IMR-90 (cell line): ENCODE data around the gene LINC01488. TPM values are rescaled to one million over a fixed set of nuclear protein-coding genes. Genes with fewer than 3 reads are reported as not detected.

Experiments used
- ATAC-seq: fragments of 200-7000 bp; cut with Tn5 transposase; 2 replicates; pipeline ENCODE4 v1.9.1; 2020; ENCODE audit warnings: low read depth, mild to moderate bottlenecking, moderate library complexity
- BruUV-seq: library from RNA; stranded (reverse); fragments of 400-500 nt; replicated peaks from 2 replicates; lab custom pipeline; 2021; lab: Mats Ljungman, UMichigan
- CTCF ChIA-PET: fragments of 300-600 bp; formaldehyde crosslinking; extraction: SDS; loops from one replicate; lab custom pipeline; 2021; ENCODE audit warnings: antibody characterized with exemption; lab: Yijun Ruan, JAX
- POLR2A ChIA-PET: fragments of 300-600 bp; sonication (Branson Sonifier 250); formaldehyde crosslinking; loops from one replicate; lab custom pipeline; 2022; ENCODE audit warnings: antibody characterized with exemption; ENCODE audit not compliant: unreplicated experiment; lab: Charles Lee
- DNase-seq: peaks from one replicate; pipeline ENCODE4 v3.0.0; 2013
- H2AFZ ChIP-seq: replicated peaks from 2 replicates; pipeline ENCODE3; 2013; ENCODE audit warnings: low read length, mild to moderate bottlenecking; ENCODE audit not compliant: poor library complexity
- H2AK5ac ChIP-seq: 2 replicates; pipeline ENCODE4 v1.6.1; 2013; ENCODE audit warnings: low read depth, low read length, inconsistent platforms
- H2AK9ac ChIP-seq: replicated peaks from 2 replicates; pipeline ENCODE3; 2013; ENCODE audit warnings: mild to moderate bottlenecking, low read depth, low read length, moderate library complexity; ENCODE audit not compliant: poor library complexity
- H2BK120ac ChIP-seq: 2 replicates; pipeline ENCODE4 v1.6.1; 2013; ENCODE audit warnings: low read depth, low read length, inconsistent platforms
- H2BK15ac ChIP-seq: 3 replicates; pipeline ENCODE4 v1.6.1; 2013; ENCODE audit warnings: low read depth, low read length, inconsistent platforms
- H2BK20ac ChIP-seq: 2 replicates; pipeline ENCODE4 v1.6.1; 2013; ENCODE audit warnings: low read depth, mild to moderate bottlenecking, inconsistent platforms, low read length, moderate library complexity
- H2BK5ac ChIP-seq: 2 replicates; pipeline ENCODE4 v1.6.1; 2013; ENCODE audit warnings: mild to moderate bottlenecking, low read depth, low read length, inconsistent platforms; ENCODE audit not compliant: poor library complexity, severe bottlenecking
- H3K14ac ChIP-seq: replicated peaks from 2 replicates; pipeline ENCODE4 v1.6.1; 2013; ENCODE audit warnings: low read depth, low read length, inconsistent platforms
- H3K18ac ChIP-seq: 2 replicates; pipeline ENCODE4 v1.6.1; 2013; ENCODE audit warnings: low read depth, low read length, control low read depth
- H3K23ac ChIP-seq: 2 replicates; pipeline ENCODE4 v1.6.1; 2013; ENCODE audit warnings: low read depth, low read length, inconsistent platforms
- H3K27ac ChIP-seq: 2 replicates; pipeline ENCODE4 v1.5.1; 2013; ENCODE audit warnings: mild to moderate bottlenecking, control low read depth, low read length; ENCODE audit not compliant: insufficient read depth
- H3K27me3 ChIP-seq: 2 replicates; pipeline ENCODE4 v1.6.1; 2013; ENCODE audit warnings: low read length; ENCODE audit not compliant: control insufficient read depth, insufficient read depth
- H3K36me3 ChIP-seq: 2 replicates; pipeline ENCODE4 v1.6.1; 2013; ENCODE audit warnings: low read length, mixed read lengths; ENCODE audit not compliant: control insufficient read depth, insufficient read depth
- H3K4ac ChIP-seq: 2 replicates; pipeline ENCODE4 v1.6.1; 2013; ENCODE audit warnings: low read depth, low read length, inconsistent platforms
- H3K4me1 ChIP-seq: 2 replicates; pipeline ENCODE4 v1.6.1; 2013; ENCODE audit warnings: low read length, mixed read lengths; ENCODE audit not compliant: control insufficient read depth, insufficient read depth
- H3K4me2 ChIP-seq: 2 replicates; pipeline ENCODE4 v1.6.1; 2013; ENCODE audit warnings: low read depth, mild to moderate bottlenecking, control low read depth, low read length, moderate library complexity
- H3K4me3 ChIP-seq: 2 replicates; pipeline ENCODE4 v1.5.1; 2013; ENCODE audit warnings: low read depth, mild to moderate bottlenecking, control low read depth, low read length, moderate library complexity; ENCODE audit not compliant: insufficient read depth
- H3K56ac ChIP-seq: 2 replicates; pipeline ENCODE4 v1.6.1; 2013; ENCODE audit warnings: low read length, inconsistent platforms; ENCODE audit not compliant: insufficient read depth; ENCODE audit errors: extremely low read depth
- H3K79me1 ChIP-seq, 2 experiments: 2 replicates each; pipeline ENCODE4 v1.6.1; 2013; ENCODE audit warnings: low read length in 2 of 2, inconsistent platforms in 1 of 2, low read depth in 1 of 2
- H3K9ac ChIP-seq: 2 replicates; pipeline ENCODE4 v1.6.1; 2013; ENCODE audit warnings: low read depth, low read length, control low read depth
- H3K9me1 ChIP-seq: 2 replicates; pipeline ENCODE4 v1.6.1; 2013; ENCODE audit warnings: low read length, inconsistent platforms; ENCODE audit not compliant: insufficient read depth
- H3K9me3 ChIP-seq: 2 replicates; pipeline ENCODE4 v1.6.1; 2013; ENCODE audit warnings: low read length; ENCODE audit not compliant: control insufficient read depth, insufficient read depth
- H4K20me1 ChIP-seq: 2 replicates; pipeline ENCODE4 v1.6.1; 2013; ENCODE audit warnings: low read length, inconsistent platforms; ENCODE audit not compliant: insufficient read depth
- H4K5ac ChIP-seq: 2 replicates; pipeline ENCODE4 v1.6.1; 2013; ENCODE audit warnings: mild to moderate bottlenecking, low read depth, low read length, control low read depth
- H4K8ac ChIP-seq, 2 experiments: 2 replicates each; pipeline ENCODE4 v1.6.1; 2013; ENCODE audit warnings: low read depth in 2 of 2, low read length in 2 of 2, control low read depth in 1 of 2, inconsistent platforms in 1 of 2
- H4K91ac ChIP-seq: 2 replicates; pipeline ENCODE4 v1.6.1; 2013; ENCODE audit warnings: low read depth, low read length, inconsistent platforms; ENCODE audit not compliant: insufficient read depth
- BHLHE40 ChIP-seq: fragments of 150-350 bp; IDR thresholded peaks from 2 replicates; pipeline ENCODE4 v1.6.1; 2016; ENCODE audit warnings: mild to moderate bottlenecking, low read depth, low read length
- CEBPB ChIP-seq: IDR thresholded peaks from 2 replicates; pipeline ENCODE4 v1.6.1; 2012; ENCODE audit warnings: low read depth, low read length, improper control_type of control experiment
- CHD1 ChIP-seq: IDR thresholded peaks from 2 replicates; pipeline ENCODE4 v1.6.1; 2012; ENCODE audit warnings: low read depth, low read length, improper control_type of control experiment
- FOS ChIP-seq: fragments of 150-350 bp; IDR thresholded peaks from 2 replicates; pipeline ENCODE4 v1.6.1; 2016; ENCODE audit warnings: low read depth, low read length
- MAFK ChIP-seq: IDR thresholded peaks from 2 replicates; pipeline ENCODE4 v1.6.1; 2012; ENCODE audit warnings: low read depth, low read length, improper control_type of control experiment
- MAZ ChIP-seq: IDR thresholded peaks from 2 replicates; pipeline ENCODE4 v1.6.1; 2012; ENCODE audit warnings: low read depth, mild to moderate bottlenecking, low read length, improper control_type of control experiment, moderate library complexity, borderline replicate concordance
- MXI1 ChIP-seq: IDR thresholded peaks from 2 replicates; pipeline ENCODE4 v1.6.1; 2012; ENCODE audit warnings: low read depth, mild to moderate bottlenecking, low read length, moderate library complexity, borderline replicate concordance
- NFE2L2 ChIP-seq: fragments of 150-350 bp; IDR thresholded peaks from 2 replicates; pipeline ENCODE4 v1.6.1; 2016; ENCODE audit warnings: low read depth, mild to moderate bottlenecking, low read length
- POLR2A ChIP-seq: IDR thresholded peaks from 2 replicates; pipeline ENCODE4 v1.6.1; 2012; ENCODE audit warnings: mild to moderate bottlenecking, low read depth, low read length
- RAD21 ChIP-seq: IDR thresholded peaks from 2 replicates; pipeline ENCODE4 v1.6.1; 2012; ENCODE audit warnings: low read length, improper control_type of control experiment
- RCOR1 ChIP-seq: IDR thresholded peaks from 2 replicates; pipeline ENCODE4 v1.6.1; 2012; ENCODE audit warnings: mild to moderate bottlenecking, low read length, improper control_type of control experiment; ENCODE audit not compliant: insufficient replicate concordance
- RFX5 ChIP-seq: IDR thresholded peaks from 2 replicates; pipeline ENCODE4 v1.8.0; 2012; ENCODE audit warnings: low read depth, mild to moderate bottlenecking, low read length, moderate library complexity
- SMC3 ChIP-seq: fragments of 150-350 bp; IDR thresholded peaks from 2 replicates; pipeline ENCODE4 v1.6.1; 2016; ENCODE audit warnings: low read depth, mild to moderate bottlenecking, antibody characterized with exemption, low read length, moderate library complexity
- WGBS, 2 experiments: methylation state at CpG; one replicate each; pipeline versions ENCODE4 v1.1.5 to v1.1.7; 2013; ENCODE audit warnings: missing lambda C conversion rate in 2 of 2; ENCODE audit not compliant: insufficient read length in 1 of 2; ENCODE audit errors: extremely low coverage in 2 of 2; 5-methylcytosine and 5-hydroxymethylcytosine counted together
- dilution Hi-C: fragments of 300-500 bp; cut with HindIII; formaldehyde crosslinking; loops from one replicate; pipeline ENCODE4 v1.14.3; 2018; ENCODE audit warnings: low sequenced_read_pairs; ENCODE audit not compliant: unreplicated experiment
- in situ Hi-C: fragments of 300-500 bp; cut with MboI; formaldehyde crosslinking; loops from 3 replicates; pipeline ENCODE4 v1.14.3; 2019; ENCODE audit warnings: low sequenced_read_pairs, inconsistent platforms, mixed read lengths
- intact Hi-C: fragments of 100-400 bp; cut with micrococcal nuclease; formaldehyde crosslinking; loops from 2 replicates; pipeline ENCODE4 v1.10.0; 2022
- polyA plus RNA-seq, 3 experiments: library from polyadenylated mRNA; depleted of rRNA; stranded (reverse); fragments of >200 nt; gene quantifications; 2 replicates each; pipeline ENCODE4 v1.2.3, GENCODE V29; 2012; ENCODE audit warnings: low replicate concordance in 1 of 3
- total RNA-seq: library from RNA; depleted of rRNA; stranded (reverse); fragments of >200 nt; gene quantifications from 2 replicates; pipeline ENCODE4 v1.2.3, GENCODE V29; 2012
- TF ChIP-seq, protein P1 (sequence below): conservative IDR thresholded peaks from 2 replicates; pipeline ENCODE4 v1.5.1; 2012; ENCODE audit warnings: mild to moderate bottlenecking, low read depth, low read length, improper control_type of control experiment
- TF ChIP-seq, protein P2 (sequence below): fragments of 150-350 bp; IDR thresholded peaks from 2 replicates; pipeline ENCODE4 v1.6.1; 2017; ENCODE audit warnings: mild to moderate bottlenecking, antibody characterized with exemption, low read length, low read depth
- TF ChIP-seq, protein P3 (sequence below): fragments of 150-350 bp; IDR thresholded peaks from 2 replicates; pipeline ENCODE4 v1.6.1; 2016; ENCODE audit warnings: low read depth, mild to moderate bottlenecking, low read length, moderate library complexity, borderline replicate concordance

Gene LINC01488
- total and polyA plus RNA-seq, 2 of the 4 experiments (the other 2 are of a cell fraction), result not detected

DNA sequence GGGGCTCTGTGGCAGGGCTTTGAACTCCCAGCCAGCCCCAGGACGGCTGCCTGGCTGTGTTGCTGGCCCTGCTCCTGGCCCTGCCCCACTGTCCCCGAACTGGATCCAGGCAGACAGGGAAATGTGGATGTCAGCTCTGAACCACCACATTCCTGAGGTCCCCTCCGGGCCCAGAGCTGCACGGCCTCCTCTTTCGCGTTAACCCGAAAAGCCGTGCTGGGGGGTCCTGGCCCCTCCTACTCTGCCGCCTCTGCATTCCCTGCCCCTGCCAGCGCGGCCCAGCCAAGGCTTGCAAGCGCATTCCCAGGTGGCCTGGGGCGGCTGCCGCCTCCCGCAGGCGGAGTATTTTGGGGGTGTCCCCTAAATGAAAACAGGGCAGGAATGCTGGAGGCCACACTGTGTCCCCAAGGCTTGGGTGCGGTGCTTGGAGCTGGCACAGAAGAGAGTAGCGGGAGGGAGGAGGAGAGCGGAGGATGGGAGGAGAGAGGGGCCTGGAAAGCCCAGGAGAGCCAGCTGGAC lies 5.4 kb downstream of the LINC01488 start:
- Histone ChIP-seq H2BK15ac (no peak overlapping the region), H3K18ac (no peak overlapping the region), H3K9me3 (no peaks in the 10 kb centered on the region), H3K14ac (no peak overlapping the region), H2BK120ac (no peak overlapping the region), H3K4me2 (no peak overlapping the region), H3K9me1 (no peaks in the 10 kb centered on the region), H2AK5ac (no peak overlapping the region), H2BK5ac (no peak overlapping the region), H3K9ac (no peak overlapping the region), H4K8ac (no peak overlapping the region), H4K20me1 (no peaks in the 10 kb centered on the region), H3K4me1 (no peaks in the 10 kb centered on the region), H3K23ac (no peak overlapping the region), H4K91ac (no peak overlapping the region), H3K4me3 (no peak overlapping the region), H4K5ac (no peak overlapping the region), H3K27ac (no peak overlapping the region), H2AFZ (no peak overlapping the region), H3K27me3 (peaks cover 3% of the 10 kb centered on the region; the same call in 1 of the 2 replicates), H3K36me3 (no peaks in the 10 kb centered on the region), H3K56ac (no peak overlapping the region), H2AK9ac (no peak overlapping the region), H3K4ac (no peak overlapping the region), H2BK20ac (no peak overlapping the region), H3K79me1 (no peaks in the 10 kb centered on the region)
- dilution Hi-C loops, result no loop called here
- DNase-seq (no peak), ATAC-seq (no peak)
- 84% methylated on average over 10 of the region's 19 CpGs; no CpG with 5 or more reads in 1 of the 2 experiments for WGBS, 2 experiments
- intact Hi-C loops, result no loop called here
- POLR2A ChIA-PET, result no interaction called here
- TF ChIP-seq SMC3, result no peak
- no peak for TF ChIP-seq MAZ
- no peak for TF ChIP-seq CEBPB
- no peak for TF ChIP-seq POLR2A
- TF ChIP-seq, protein P1, sequence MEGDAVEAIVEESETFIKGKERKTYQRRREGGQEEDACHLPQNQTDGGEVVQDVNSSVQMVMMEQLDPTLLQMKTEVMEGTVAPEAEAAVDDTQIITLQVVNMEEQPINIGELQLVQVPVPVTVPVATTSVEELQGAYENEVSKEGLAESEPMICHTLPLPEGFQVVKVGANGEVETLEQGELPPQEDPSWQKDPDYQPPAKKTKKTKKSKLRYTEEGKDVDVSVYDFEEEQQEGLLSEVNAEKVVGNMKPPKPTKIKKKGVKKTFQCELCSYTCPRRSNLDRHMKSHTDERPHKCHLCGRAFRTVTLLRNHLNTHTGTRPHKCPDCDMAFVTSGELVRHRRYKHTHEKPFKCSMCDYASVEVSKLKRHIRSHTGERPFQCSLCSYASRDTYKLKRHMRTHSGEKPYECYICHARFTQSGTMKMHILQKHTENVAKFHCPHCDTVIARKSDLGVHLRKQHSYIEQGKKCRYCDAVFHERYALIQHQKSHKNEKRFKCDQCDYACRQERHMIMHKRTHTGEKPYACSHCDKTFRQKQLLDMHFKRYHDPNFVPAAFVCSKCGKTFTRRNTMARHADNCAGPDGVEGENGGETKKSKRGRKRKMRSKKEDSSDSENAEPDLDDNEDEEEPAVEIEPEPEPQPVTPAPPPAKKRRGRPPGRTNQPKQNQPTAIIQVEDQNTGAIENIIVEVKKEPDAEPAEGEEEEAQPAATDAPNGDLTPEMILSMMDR, result no peak
- TF ChIP-seq RAD21, result no peak
- TF ChIP-seq BHLHE40, result no peak
- no peak for TF ChIP-seq NFE2L2
- no peak for TF ChIP-seq FOS
- no peak for TF ChIP-seq MXI1
- TF ChIP-seq MAFK, result no peak
- TF ChIP-seq, protein P2, sequence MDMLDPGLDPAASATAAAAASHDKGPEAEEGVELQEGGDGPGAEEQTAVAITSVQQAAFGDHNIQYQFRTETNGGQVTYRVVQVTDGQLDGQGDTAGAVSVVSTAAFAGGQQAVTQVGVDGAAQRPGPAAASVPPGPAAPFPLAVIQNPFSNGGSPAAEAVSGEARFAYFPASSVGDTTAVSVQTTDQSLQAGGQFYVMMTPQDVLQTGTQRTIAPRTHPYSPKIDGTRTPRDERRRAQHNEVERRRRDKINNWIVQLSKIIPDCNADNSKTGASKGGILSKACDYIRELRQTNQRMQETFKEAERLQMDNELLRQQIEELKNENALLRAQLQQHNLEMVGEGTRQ, result no peak
- TF ChIP-seq CHD1, result no peak
- TF ChIP-seq, protein P3, sequence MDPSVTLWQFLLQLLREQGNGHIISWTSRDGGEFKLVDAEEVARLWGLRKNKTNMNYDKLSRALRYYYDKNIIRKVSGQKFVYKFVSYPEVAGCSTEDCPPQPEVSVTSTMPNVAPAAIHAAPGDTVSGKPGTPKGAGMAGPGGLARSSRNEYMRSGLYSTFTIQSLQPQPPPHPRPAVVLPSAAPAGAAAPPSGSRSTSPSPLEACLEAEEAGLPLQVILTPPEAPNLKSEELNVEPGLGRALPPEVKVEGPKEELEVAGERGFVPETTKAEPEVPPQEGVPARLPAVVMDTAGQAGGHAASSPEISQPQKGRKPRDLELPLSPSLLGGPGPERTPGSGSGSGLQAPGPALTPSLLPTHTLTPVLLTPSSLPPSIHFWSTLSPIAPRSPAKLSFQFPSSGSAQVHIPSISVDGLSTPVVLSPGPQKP, result no peak
- no peak for TF ChIP-seq RCOR1
- TF ChIP-seq RFX5, result no peak
- in situ Hi-C loops, result no loop called here
- no TSS peak for BruUV-seq
- CTCF ChIA-PET, result no interaction called here
